Smooth muscle cell (in vitro differentiated cells): Measurements from ENCODE around the gene MYBPC1. TPM values are rescaled to one million over a fixed set of nuclear protein-coding genes. Genes with fewer than 3 reads are reported as not detected.
A peak's percentile ranks its signal among the peaks of the same experiment; 100 is the strongest.

ENCODE experiments used
- DNase-seq: peaks from one replicate; lab custom pipeline; 2025; ENCODE audit not compliant: unreplicated experiment; lab: John Stamatoyannopoulos, UW
- H2AFZ ChIP-seq: fragments of 200-600 bp; sonication (generic); 2 replicates; pipeline ENCODE4 v1.6.0; 2016; ENCODE audit warnings: antibody characterized with exemption, low read depth, mild to moderate bottlenecking
- H3F3A ChIP-seq: fragments of 200-600 bp; sonication (generic); 2 replicates; pipeline ENCODE4 v1.6.0; 2017; ENCODE audit warnings: antibody characterized with exemption, low read depth
- H3K27ac ChIP-seq: fragments of 200-600 bp; sonication (generic); 2 replicates; pipeline ENCODE4 v1.5.1; 2016; ENCODE audit warnings: low read depth, mild to moderate bottlenecking
- H3K27me3 ChIP-seq: fragments of 200-600 bp; sonication (generic); 2 replicates; pipeline ENCODE4 v1.6.1; 2016; ENCODE audit warnings: low read depth, mild to moderate bottlenecking
- H3K36me3 ChIP-seq: fragments of 200-600 bp; sonication (generic); 2 replicates; pipeline ENCODE4 v1.5.1; 2016; ENCODE audit warnings: low read depth
- H3K4me1 ChIP-seq: fragments of 200-600 bp; sonication (generic); 2 replicates; pipeline ENCODE4 v1.5.1; 2016; ENCODE audit warnings: low read depth
- H3K4me2 ChIP-seq: fragments of 200-600 bp; sonication (generic); 2 replicates; pipeline ENCODE4 v1.6.0; 2016; ENCODE audit warnings: mild to moderate bottlenecking
- H3K4me3 ChIP-seq: fragments of 200-600 bp; sonication (generic); 2 replicates; pipeline ENCODE4 v1.5.1; 2016; ENCODE audit warnings: mild to moderate bottlenecking
- H3K79me2 ChIP-seq: fragments of 200-600 bp; sonication (generic); 2 replicates; pipeline ENCODE4 v1.6.0; 2016; ENCODE audit warnings: low read depth, mild to moderate bottlenecking
- H3K9ac ChIP-seq: fragments of 200-600 bp; sonication (generic); 2 replicates; pipeline ENCODE4 v1.6.0; 2016; ENCODE audit warnings: low read depth
- H3K9me3 ChIP-seq: fragments of 200-600 bp; sonication (generic); replicated peaks from 2 replicates; pipeline ENCODE4 v1.5.1; 2016; ENCODE audit warnings: low read depth
- H4K20me1 ChIP-seq: fragments of 200-600 bp; sonication (generic); 2 replicates; pipeline ENCODE4 v1.6.0; 2016; ENCODE audit warnings: low read depth
- WGBS: methylation state at CpG from one replicate; pipeline ENCODE4 v1.1.7; 2016; ENCODE audit warnings: low lambda C conversion rate; 5-methylcytosine and 5-hydroxymethylcytosine counted together
- polyA plus RNA-seq: library from polyadenylated mRNA; unstranded; fragments of >200 nt; fragmentation: Nextera tagmentation; extraction: Ambion mirVana; gene quantifications from 2 replicates; pipeline ENCODE4 v1.2.1, GENCODE V29; 2016
- total RNA-seq: library from RNA; depleted of rRNA; stranded (reverse); fragments of >200 nt; gene quantifications from 2 replicates; pipeline ENCODE4 v1.2.3, GENCODE V29; 2014
- TF ChIP-seq, protein P1 (sequence below): fragments of 200-600 bp; sonication (generic); IDR thresholded peaks from 2 replicates; pipeline ENCODE4 v1.5.1; 2017; ENCODE audit warnings: borderline replicate concordance, mild to moderate bottlenecking, antibody characterized with exemption; ENCODE audit not compliant: insufficient read depth, poor library complexity, severe bottlenecking

The MYBPC1 gene
- total and polyA plus RNA-seq, 2 experiments from 2014 or later, result not detected

DNA sequence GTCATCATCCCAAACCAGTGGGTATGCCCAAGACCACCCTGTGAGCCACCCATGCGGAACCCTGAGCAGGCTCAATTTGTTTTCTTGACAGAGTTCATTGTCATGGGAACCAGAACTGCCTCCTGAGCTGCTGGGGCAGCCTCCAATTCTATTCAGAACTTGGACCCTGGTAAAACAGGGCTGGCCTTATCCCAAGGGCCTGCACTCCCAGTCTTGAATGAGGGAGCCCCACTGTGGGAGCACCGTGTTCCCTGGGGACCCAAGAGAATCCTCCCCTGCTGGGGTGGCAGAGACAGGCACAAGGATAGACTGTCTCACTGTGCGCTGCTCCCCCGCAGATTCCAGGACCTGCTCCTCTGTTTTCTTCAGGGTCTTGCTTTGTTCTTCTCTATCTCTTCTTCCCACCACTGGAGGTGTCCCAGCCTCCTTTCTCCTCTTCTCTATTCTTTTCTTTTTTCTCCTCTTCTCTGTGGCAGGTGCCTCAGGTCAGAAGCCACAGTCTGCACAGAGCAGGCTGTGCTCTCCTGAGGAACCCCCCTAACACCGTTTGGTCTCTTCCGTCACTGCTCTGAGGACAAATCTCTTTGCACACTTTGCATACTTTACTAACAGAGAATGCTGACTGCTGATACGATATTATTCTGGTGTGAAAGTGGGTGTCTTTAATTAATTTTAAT lies 71.4 kb downstream of the MYBPC1 start:
- Histone ChIP-seq H3K27me3 (peaks cover 11% of the 10 kb centered on the region), H3K36me3 (no peaks in the 10 kb centered on the region), H2AFZ (no peak overlapping the region), H3K9me3 (no peaks in the 10 kb centered on the region), H4K20me1 (no peaks in the 10 kb centered on the region), H3K9ac (no peak overlapping the region), H3K4me3 (no peak overlapping the region), H3F3A (no peaks in the 10 kb centered on the region), H3K4me2 (no peak overlapping the region), H3K4me1 (no peaks in the 10 kb centered on the region), H3K27ac (no peak overlapping the region), H3K79me2 (no peaks in the 10 kb centered on the region)
- WGBS, result 86% methylated on average over 7 of the region's 7 CpGs
- TF ChIP-seq, protein P1, sequence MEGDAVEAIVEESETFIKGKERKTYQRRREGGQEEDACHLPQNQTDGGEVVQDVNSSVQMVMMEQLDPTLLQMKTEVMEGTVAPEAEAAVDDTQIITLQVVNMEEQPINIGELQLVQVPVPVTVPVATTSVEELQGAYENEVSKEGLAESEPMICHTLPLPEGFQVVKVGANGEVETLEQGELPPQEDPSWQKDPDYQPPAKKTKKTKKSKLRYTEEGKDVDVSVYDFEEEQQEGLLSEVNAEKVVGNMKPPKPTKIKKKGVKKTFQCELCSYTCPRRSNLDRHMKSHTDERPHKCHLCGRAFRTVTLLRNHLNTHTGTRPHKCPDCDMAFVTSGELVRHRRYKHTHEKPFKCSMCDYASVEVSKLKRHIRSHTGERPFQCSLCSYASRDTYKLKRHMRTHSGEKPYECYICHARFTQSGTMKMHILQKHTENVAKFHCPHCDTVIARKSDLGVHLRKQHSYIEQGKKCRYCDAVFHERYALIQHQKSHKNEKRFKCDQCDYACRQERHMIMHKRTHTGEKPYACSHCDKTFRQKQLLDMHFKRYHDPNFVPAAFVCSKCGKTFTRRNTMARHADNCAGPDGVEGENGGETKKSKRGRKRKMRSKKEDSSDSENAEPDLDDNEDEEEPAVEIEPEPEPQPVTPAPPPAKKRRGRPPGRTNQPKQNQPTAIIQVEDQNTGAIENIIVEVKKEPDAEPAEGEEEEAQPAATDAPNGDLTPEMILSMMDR, result no peak
- DNase-seq, result no peak

DNA sequence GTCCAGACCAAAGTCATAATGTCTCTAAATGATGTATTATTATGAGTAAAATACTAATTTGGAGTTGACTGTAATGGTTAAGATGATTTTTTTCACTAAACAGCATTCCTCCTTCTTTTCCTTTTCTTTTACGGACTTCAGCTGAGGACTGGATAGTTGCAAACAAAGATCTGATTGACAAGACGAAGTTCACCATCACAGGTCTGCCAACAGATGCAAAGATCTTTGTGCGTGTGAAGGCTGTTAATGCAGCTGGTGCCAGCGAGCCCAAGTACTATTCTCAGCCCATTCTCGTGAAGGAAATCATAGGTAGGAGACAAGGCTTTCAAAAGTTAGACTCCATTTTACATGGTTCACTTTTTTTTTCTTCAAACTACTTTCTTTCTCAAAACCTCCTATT lies 72.8 kb downstream of the MYBPC1 start:
- Histone ChIP-seq H3K27me3 (peaks cover 11% of the 10 kb centered on the region), H3K36me3 (no peaks in the 10 kb centered on the region), H3K4me1 (no peaks in the 10 kb centered on the region), H3K27ac (no peak overlapping the region), H4K20me1 (no peaks in the 10 kb centered on the region), H3K4me2 (no peak overlapping the region), H2AFZ (no peak overlapping the region), H3K79me2 (no peaks in the 10 kb centered on the region), H3K9ac (no peak overlapping the region), H3F3A (no peaks in the 10 kb centered on the region), H3K9me3 (no peaks in the 10 kb centered on the region), H3K4me3 (no peak overlapping the region)
- WGBS, result 89% methylated on average over 5 of the region's 5 CpGs
- TF ChIP-seq, protein P1, result no peak
- no peak for DNase-seq

DNA sequence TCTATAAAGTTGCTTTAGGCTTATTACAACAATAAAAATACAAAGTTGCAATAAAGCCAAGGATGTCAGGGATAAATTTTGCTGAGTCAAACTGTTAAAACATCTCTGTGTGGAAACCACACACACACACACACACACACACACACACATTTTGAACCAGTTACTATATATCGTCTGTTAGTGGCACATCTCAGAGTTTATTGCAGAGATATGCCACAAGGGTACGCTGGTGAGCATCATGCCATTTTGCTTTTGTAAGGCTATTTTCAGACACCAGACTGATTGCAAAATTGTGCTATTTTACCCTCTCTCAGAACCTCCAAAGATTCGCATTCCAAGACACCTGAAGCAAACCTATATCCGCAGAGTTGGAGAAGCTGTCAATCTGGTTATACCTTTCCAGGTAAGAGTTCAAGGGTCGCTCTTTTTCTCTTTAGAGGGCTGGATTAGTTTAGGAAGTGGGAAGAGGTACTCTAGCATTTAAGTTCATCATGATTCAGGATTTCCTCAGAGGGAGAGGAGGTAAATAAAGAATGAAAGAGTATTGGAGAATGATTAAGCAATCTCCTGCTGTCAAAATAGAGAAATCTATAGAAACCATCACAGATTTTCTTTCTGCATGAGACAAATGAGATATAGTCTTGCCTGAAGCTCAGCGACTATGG lies 75.4 kb downstream of the MYBPC1 start:
- Histone ChIP-seq H3K27ac (no peak overlapping the region), H3K9ac (no peak overlapping the region), H3K27me3 (peaks cover 7% of the 10 kb centered on the region), H3K79me2 (no peaks in the 10 kb centered on the region), H4K20me1 (no peaks in the 10 kb centered on the region), H3K4me2 (no peak overlapping the region), H2AFZ (no peak overlapping the region), H3K4me1 (no peaks in the 10 kb centered on the region), H3K9me3 (no peaks in the 10 kb centered on the region), H3K36me3 (no peaks in the 10 kb centered on the region), H3F3A (no peaks in the 10 kb centered on the region), H3K4me3 (no peak overlapping the region)
- TF ChIP-seq, protein P1, result peak; percentile 40
- WGBS, result 61% methylated on average over 6 of the region's 6 CpGs
- no peak for DNase-seq
